Jurkat, Clone E6-1 (cell line): Measurements from ENCODE around the gene RAB3A.

Source experiments
- DNase-seq: peaks from one replicate; pipeline ENCODE4 v3.0.0-alpha.2; 2011; ENCODE audit warnings: low read depth, low spot score
- H3K4me3 ChIP-seq: 2 replicates; pipeline ENCODE4 v1.5.1; 2011; ENCODE audit warnings: mild to moderate bottlenecking, low read length, control low read depth, moderate library complexity

The RAB3A gene

DNA sequence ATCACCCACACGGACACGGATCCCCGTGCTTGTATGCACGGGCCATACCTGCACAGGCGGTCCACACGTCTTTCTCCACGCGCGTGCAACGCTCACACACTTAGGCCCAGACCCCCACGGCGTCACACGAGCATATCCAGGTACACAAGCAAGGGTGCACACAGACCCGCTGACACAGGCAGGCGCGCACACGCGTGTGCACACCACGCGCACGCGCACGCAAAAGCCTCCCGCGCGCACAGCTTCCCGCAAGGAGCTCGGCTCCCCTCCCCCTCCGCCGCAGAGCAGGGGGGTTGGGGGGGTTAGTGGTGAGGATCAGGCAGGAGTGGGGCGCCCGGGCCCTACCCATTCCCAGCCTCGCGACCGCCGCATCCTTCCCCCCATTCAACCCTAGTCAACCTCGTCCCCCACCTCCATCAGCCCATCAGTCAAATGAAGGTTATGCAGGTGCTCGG is 407 bp downstream of the RAB3A start:
- H3K4me3 ChIP-seq = peak overlapping the region; percentile 84
- DNase-seq = no peak

- DNase-seq = no peak
- H3K4me3 ChIP-seq = peak overlapping the region; percentile 84
Observed at GRCh38 chr19:18202778-18203407, 949 bp downstream of the RAB3A start.

DNA sequence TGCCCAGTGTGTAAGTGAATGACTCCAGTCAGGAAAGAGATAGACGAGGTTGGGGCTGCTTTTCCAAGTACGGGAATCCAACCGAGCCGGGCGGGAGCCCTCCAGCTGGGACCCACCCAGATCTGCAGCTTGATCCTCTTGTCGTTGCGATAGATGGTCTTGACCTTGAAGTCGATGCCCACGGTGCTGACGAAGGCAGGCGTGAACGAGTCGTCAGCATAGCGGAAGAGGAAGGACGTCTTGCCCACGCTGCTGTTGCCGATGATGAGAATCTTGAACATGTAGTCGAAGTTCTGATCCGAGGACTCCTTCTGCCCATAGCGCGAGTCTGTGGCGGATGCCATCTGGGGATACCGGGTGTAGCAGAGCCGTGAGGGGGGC is 1.5 kb downstream of the RAB3A start:
- 0 out of 2 replicates have a peak overlapping the region, but pooled peaks have one; percentile 84 for H3K4me3 ChIP-seq
- DNase-seq = no peak

- no peak for DNase-seq
- no peak overlapping the region for H3K4me3 ChIP-seq
Observed at GRCh38 chr19:18198374-18198773, 5.5 kb downstream of the RAB3A start.

- no peak overlapping the region for H3K4me3 ChIP-seq
- no peak for DNase-seq
Observed at GRCh38 chr19:18197941-18198340, 5.9 kb downstream of the RAB3A start.

GRCh38 chr19:18197306-18197705 is 6.5 kb downstream of the RAB3A start:
- DNase-seq = no peak
- H3K4me3 ChIP-seq = no peak overlapping the region

DNA sequence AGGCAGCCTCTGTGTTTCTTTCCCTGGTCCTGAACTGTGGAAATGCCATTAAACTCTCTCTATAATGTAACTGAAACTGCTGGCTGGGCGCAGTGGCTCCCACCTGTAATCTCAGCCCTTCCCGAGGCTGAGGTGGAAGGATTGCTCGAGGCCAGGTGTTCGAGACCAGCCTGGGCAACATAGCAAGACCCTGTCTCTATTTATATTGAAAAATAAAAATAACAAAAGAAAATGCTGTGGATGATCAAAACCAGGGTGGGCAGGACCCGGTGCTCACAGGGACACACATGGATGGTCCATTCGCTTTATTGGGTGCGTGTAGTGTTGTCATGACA is 7.4 kb downstream of the RAB3A start:
- no peak for DNase-seq
- H3K4me3 ChIP-seq = no peak overlapping the region

- H3K4me3 ChIP-seq = no peak overlapping the region; the same call in none of the 2 replicates
- no peak for DNase-seq
Observed at GRCh38 chr19:18194554-18195238, 9.1 kb downstream of the RAB3A start.

GRCh38 chr19:18194181-18194530 is 9.7 kb downstream of the RAB3A start:
- peak overlapping the region; percentile 87 for H3K4me3 ChIP-seq
- DNase-seq = no peak

DNA sequence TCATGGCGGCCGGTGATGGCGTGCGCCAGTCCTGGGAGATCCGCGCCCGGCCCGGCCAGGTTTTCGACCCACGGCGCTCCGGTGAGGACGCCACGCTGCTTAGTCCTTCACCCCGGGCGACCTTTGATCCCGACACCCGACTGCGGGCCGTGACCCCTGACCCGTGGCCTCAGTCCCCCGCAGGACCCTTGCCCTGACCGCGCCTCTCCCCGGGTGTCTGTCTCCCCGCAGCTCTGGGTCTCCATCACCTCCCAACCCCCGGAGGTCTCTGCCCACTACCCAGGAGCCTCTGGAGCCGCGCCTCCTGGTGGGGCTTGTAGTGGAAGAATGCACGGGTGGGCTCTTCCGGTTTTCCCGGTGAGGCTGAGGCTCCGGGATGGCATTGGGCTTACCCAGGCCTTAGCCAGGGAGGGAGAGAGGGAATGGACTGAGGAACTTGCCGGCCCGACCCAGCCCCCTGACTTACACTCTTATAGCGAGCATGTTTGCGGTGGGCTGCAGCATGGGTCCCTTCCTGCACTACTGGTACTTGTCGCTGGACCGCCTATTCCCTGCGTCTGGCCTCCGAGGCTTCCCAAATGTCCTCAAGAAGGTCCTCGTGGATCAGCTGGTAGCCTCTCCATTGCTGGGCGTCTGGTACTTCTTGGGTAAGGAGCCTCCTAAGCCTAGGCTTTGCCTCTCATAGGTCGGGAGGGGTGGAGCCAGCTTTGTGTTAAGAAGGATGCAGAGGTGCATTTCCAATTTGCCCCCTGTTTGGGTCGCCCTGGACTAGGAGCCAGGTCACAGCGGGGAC is 10.3 kb downstream of the RAB3A start:
- peak overlapping the region; percentile 87 for H3K4me3 ChIP-seq
- DNase-seq = no peak

DNA sequence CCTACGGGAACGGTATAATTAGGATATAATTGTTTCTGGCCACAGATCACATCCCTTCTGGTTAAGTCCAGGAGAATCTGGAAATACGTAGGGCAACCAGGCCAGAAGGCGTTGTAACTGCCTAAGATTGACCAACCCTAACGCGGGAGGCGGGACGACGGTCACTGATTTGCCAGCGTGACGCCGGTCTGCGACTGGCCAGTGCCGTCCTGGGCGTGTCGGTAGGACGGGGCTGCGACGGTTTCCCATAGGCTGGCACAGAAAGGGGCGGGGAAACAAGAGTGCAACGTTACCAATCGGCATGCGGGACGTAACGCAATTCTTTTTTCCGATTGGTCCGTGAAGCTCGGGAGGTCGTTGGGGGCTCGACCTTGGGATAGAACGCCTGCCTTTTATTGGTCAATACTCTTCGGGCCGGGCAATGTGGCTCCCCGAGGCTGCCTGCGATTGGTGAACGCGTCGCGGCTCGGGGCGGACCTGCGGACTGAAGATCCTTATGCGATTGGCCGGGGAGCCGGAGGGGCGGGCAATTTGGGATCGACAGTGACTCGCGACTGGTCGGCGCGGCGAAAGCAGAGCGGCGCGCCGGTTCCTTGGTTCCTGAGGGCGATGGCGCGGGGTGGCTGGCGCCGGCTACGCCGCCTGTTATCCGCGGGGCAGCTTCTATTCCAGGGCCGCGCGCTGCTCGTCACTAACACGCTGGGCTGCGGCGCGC is 11.0 kb downstream of the RAB3A start, which contains the start of gene MPV17L2:
MPV17L2 (plus strand) TSS at position 546 of the 715 bp plus-strand sequence; CDS start at position 610, 64 bp downstream.
- DNase-seq = peak; percentile 100
- peak within 1 kb of the TSS; percentile 87 for H3K4me3 ChIP-seq

- no peak for DNase-seq
- peak overlapping the region; percentile 73 for H3K4me3 ChIP-seq
Observed at GRCh38 chr19:18191640-18192062, 12.2 kb downstream of the RAB3A start.

GRCh38 chr19:18190278-18190677 is 13.6 kb downstream of the RAB3A start:
- no peak overlapping the region for H3K4me3 ChIP-seq
- DNase-seq = no peak

- DNase-seq = no peak
- H3K4me3 ChIP-seq = no peak overlapping the region
Observed at GRCh38 chr19:18185538-18185937, 18.3 kb downstream of the RAB3A start.

DNA sequence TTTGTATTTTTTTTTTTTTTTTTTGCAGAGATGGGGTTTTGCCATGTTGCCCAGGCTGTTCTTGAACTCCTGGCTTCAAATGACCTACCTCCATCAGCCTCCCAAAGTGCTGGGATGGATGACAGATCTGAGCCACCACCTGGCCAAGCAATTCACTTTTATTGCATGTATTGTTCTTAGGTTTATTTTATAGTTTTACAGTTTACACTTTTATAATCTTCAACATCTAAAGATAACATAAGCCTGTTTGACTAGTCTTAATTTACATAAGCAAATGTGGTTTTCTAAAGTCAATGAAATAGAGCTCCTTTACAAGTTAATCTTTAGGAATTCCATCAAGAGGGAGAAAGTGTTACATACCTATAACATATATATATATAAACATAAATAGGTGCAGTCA is 20.3 kb downstream of the RAB3A start:
- no peak for DNase-seq
- H3K4me3 ChIP-seq = no peak overlapping the region

- no peak overlapping the region for H3K4me3 ChIP-seq
- DNase-seq = no peak
Observed at GRCh38 chr19:18179957-18180356, 23.9 kb downstream of the RAB3A start.

GRCh38 chr19:18176367-18177310 is 27.2 kb downstream of the RAB3A start:
- DNase-seq = no peak
- no peak overlapping the region for H3K4me3 ChIP-seq

DNA sequence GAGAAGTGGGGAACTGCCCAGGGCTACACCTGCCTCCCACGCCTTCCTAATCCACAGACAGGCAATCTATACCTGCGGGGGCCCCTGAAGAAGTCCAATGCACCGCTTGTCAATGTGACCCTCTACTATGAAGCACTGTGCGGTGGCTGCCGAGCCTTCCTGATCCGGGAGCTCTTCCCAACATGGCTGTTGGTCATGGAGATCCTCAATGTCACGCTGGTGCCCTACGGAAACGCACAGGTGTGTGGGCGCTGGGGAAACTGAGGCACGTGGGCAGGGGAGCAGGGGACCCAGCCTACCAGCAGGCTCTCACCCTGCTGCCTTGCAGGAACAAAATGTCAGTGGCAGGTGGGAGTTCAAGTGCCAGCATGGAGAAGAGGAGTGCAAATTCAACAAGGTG is 28.9 kb downstream of the RAB3A start:
- no peak overlapping the region for H3K4me3 ChIP-seq
- no peak for DNase-seq
